Measurements from ENCODE around the gene OR52H1.

Gene OR52H1

DNA sequence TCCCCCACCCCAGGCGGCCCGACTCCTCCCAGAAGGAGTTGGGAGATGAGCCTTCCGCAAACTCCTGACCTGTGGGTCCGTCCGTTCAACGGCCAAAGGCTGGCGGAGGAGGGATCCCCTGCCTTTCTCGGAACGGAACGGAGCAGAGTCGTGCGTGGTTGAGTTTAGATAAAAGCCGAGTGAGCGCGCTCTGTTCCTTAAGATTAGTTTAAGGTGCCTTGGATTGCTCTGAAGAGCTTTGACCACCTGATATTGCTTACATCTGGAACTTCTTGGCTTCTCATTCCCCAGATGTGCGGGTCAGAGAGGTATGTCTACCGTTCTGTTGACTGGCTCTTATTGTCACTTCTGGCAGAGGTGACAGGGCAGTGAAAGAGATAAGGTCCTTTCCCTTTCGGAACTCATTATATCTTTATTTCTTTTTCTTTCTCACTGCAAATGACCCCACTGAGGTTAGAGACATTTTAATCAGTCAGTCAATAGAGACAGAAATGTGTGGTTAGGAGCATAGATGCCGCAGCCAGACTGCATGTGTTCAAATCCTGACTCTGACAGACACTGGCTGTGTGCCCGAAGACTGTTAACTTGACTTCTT lies 48.4 kb upstream of the OR52H1 start, which contains the start of gene TRIM6:
TRIM6 (plus strand) TSS at position 31 of the 595 bp plus-strand sequence; CDS start at position 292, 261 bp downstream.
- POLR2A ChIA-PET = interaction anchor here (1.1 kb wide), 1 partner anchor 244 kb away, joined by 6 read pairs; no protein-coding TSS in a partner anchor
- no peaks in the 10 kb centered on the region for H3K9me3 ChIP-seq (ENCODE audit: control insufficient read depth, insufficient read depth, low read depth, low read length)
- no peak within 1 kb of the TSS; the same call in 1 of the 2 replicates for H3K27ac ChIP-seq (ENCODE audit: extremely low read depth, low read depth, low read length)
- H3K4me3 ChIP-seq (ENCODE audit: low read depth, low read length) = peak within 1 kb of the TSS; percentile 53
- CTCF ChIA-PET = no interaction called here
- TF ChIP-seq ZNF16 (tag by site-specific recombination; IDR thresholded peaks at IDR 0.05; ENCODE audit: low read depth) = no peak
- TF ChIP-seq ZNF768 (tag by site-specific recombination; IDR thresholded peaks at IDR 0.05) = no peak
- no peak for TF ChIP-seq ZNF707 (tag by site-specific recombination; IDR thresholded peaks at IDR 0.05)
- TF ChIP-seq ZNF2 (tag by site-specific recombination; IDR thresholded peaks at IDR 0.05) = no peak
- no peak for TF ChIP-seq TRIM28 (IDR thresholded peaks at IDR 0.05; ENCODE audit: borderline replicate concordance, low read length)
- no peak for TF ChIP-seq GLIS2 (tag by site-specific recombination; IDR thresholded peaks at IDR 0.05)
- TF ChIP-seq ZNF776 (tag by site-specific recombination; IDR thresholded peaks at IDR 0.05; ENCODE audit: borderline replicate concordance) = no peak
- TF ChIP-seq ZFP69B (tag by site-specific recombination; IDR thresholded peaks at IDR 0.05) = no peak
- no peak for TF ChIP-seq ZNF423 (tag by site-specific recombination; IDR thresholded peaks at IDR 0.05)
- TF ChIP-seq YY2 (tag by site-specific recombination; IDR thresholded peaks at IDR 0.05) = no peak
- TF ChIP-seq, protein P1, sequence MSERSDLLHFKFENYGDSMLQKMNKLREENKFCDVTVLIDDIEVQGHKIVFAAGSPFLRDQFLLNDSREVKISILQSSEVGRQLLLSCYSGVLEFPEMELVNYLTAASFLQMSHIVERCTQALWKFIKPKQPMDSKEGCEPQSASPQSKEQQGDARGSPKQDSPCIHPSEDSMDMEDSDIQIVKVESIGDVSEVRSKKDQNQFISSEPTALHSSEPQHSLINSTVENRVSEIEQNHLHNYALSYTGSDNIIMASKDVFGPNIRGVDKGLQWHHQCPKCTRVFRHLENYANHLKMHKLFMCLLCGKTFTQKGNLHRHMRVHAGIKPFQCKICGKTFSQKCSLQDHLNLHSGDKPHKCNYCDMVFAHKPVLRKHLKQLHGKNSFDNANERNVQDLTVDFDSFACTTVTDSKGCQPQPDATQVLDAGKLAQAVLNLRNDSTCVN (tag by site-specific recombination; optimal IDR thresholded peaks at IDR 0.05) = no peak
- TF ChIP-seq, protein P2, sequence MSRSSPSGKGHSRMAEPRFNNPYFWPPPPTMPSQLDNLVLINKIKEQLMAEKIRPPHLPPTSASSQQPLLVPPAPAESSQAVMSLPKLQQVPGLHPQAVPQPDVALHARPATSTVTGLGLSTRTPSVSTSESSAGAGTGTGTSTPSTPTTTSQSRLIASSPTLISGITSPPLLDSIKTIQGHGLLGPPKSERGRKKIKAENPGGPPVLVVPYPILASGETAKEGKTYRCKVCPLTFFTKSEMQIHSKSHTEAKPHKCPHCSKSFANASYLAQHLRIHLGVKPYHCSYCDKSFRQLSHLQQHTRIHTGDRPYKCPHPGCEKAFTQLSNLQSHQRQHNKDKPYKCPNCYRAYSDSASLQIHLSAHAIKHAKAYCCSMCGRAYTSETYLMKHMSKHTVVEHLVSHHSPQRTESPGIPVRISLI (tag by site-specific recombination; IDR thresholded peaks at IDR 0.05) = no peak
- no peak for TF ChIP-seq ZNF155 (tag by site-specific recombination; IDR thresholded peaks at IDR 0.05)
- TF ChIP-seq ZNF610 (tag by site-specific recombination; IDR thresholded peaks at IDR 0.05; ENCODE audit: borderline replicate concordance) = no peak
- TF ChIP-seq ZNF747 (tag by site-specific recombination; IDR thresholded peaks at IDR 0.05) = no peak
- TF ChIP-seq ZNF777 (tag by site-specific recombination; IDR thresholded peaks at IDR 0.05; ENCODE audit: borderline replicate concordance) = no peak
- TF ChIP-seq ZNF211 (tag by site-specific recombination; IDR thresholded peaks at IDR 0.05; ENCODE audit: low read depth) = no peak
- no peak for TF ChIP-seq BCL11B (tag by site-specific recombination; IDR thresholded peaks at IDR 0.05; ENCODE audit: low read depth)
- H3K4me1 ChIP-seq (ENCODE audit: control insufficient read depth, insufficient read depth, low read length) = no peaks in the 10 kb centered on the region
- H3K36me3 ChIP-seq (ENCODE audit: control insufficient read depth in 2 of 2, insufficient read depth in 1 of 2, low read length in 2 of 2) = no peaks in the 10 kb centered on the region

DNA sequence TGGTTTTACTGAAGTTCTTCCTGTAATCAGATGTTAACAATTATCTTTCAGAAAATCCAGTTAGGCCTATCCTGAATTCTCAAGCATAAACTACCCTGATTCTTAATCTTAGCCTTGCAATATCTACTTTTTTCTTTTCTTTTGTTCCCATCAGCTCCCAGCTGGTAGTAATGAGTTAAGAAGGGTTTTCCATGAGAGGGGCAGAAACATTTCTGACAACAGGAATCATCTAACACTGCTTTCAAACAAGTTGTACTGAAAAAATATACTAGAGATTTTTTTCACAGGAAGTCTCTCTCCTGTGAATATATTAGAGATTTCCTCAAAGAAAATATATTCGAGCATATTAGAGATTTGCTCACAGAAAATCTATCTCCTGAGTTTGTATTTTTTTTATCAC lies 44.8 kb upstream of the OR52H1 start:
- CTCF ChIA-PET = no interaction called here
- Histone ChIP-seq H3K36me3 (ENCODE audit: control insufficient read depth in 2 of 2, insufficient read depth in 1 of 2, low read length in 2 of 2) (no peaks in the 10 kb centered on the region), H3K9me3 (ENCODE audit: control insufficient read depth, insufficient read depth, low read depth, low read length) (no peaks in the 10 kb centered on the region), H3K4me3 (ENCODE audit: low read depth, low read length) (no peak overlapping the region), H3K27ac (ENCODE audit: extremely low read depth, low read depth, low read length) (no peak overlapping the region), H3K4me1 (ENCODE audit: control insufficient read depth, insufficient read depth, low read length) (no peaks in the 10 kb centered on the region)
- TF ChIP-seq, protein P3, sequence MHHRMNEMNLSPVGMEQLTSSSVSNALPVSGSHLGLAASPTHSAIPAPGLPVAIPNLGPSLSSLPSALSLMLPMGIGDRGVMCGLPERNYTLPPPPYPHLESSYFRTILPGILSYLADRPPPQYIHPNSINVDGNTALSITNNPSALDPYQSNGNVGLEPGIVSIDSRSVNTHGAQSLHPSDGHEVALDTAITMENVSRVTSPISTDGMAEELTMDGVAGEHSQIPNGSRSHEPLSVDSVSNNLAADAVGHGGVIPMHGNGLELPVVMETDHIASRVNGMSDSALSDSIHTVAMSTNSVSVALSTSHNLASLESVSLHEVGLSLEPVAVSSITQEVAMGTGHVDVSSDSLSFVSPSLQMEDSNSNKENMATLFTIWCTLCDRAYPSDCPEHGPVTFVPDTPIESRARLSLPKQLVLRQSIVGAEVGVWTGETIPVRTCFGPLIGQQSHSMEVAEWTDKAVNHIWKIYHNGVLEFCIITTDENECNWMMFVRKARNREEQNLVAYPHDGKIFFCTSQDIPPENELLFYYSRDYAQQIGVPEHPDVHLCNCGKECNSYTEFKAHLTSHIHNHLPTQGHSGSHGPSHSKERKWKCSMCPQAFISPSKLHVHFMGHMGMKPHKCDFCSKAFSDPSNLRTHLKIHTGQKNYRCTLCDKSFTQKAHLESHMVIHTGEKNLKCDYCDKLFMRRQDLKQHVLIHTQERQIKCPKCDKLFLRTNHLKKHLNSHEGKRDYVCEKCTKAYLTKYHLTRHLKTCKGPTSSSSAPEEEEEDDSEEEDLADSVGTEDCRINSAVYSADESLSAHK (tag by site-specific recombination; IDR thresholded peaks at IDR 0.05) = no peak
- TF ChIP-seq ZNF658 (tag by site-specific recombination; IDR thresholded peaks at IDR 0.05) = no peak
- TF ChIP-seq, protein P4, sequence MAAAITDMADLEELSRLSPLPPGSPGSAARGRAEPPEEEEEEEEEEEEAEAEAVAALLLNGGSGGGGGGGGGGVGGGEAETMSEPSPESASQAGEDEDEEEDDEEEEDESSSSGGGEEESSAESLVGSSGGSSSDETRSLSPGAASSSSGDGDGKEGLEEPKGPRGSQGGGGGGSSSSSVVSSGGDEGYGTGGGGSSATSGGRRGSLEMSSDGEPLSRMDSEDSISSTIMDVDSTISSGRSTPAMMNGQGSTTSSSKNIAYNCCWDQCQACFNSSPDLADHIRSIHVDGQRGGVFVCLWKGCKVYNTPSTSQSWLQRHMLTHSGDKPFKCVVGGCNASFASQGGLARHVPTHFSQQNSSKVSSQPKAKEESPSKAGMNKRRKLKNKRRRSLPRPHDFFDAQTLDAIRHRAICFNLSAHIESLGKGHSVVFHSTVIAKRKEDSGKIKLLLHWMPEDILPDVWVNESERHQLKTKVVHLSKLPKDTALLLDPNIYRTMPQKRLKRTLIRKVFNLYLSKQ (tag by site-specific recombination; IDR thresholded peaks at IDR 0.05; ENCODE audit: borderline replicate concordance) = no peak
- POLR2A ChIA-PET = no interaction called here
